Coronary artery (tissue), 2 donors: Measurements from ENCODE around the gene CA4.

ENCODE experiments used
- DNase-seq: peaks from one replicate; pipeline ENCODE4 v3.0.0-alpha.2; 2017; ENCODE audit warnings: low spot score
- H3K27ac ChIP-seq, 2 donors: fragments of 200-600 bp; sonication (generic); one replicate each; pipeline ENCODE4 v1.5.1; 2016 to 2019
- H3K4me3 ChIP-seq: fragments of 200-600 bp; sonication (generic); 2 replicates; pipeline ENCODE4 v1.5.1; 2016; ENCODE audit warnings: mild to moderate bottlenecking, moderate library complexity
- CTCF ChIP-seq: fragments of 200-600 bp; sonication (generic); IDR thresholded peaks from one replicate; pipeline ENCODE4 v1.5.1; 2019; ENCODE audit warnings: antibody characterized with exemption

The CA4 gene

DNA sequence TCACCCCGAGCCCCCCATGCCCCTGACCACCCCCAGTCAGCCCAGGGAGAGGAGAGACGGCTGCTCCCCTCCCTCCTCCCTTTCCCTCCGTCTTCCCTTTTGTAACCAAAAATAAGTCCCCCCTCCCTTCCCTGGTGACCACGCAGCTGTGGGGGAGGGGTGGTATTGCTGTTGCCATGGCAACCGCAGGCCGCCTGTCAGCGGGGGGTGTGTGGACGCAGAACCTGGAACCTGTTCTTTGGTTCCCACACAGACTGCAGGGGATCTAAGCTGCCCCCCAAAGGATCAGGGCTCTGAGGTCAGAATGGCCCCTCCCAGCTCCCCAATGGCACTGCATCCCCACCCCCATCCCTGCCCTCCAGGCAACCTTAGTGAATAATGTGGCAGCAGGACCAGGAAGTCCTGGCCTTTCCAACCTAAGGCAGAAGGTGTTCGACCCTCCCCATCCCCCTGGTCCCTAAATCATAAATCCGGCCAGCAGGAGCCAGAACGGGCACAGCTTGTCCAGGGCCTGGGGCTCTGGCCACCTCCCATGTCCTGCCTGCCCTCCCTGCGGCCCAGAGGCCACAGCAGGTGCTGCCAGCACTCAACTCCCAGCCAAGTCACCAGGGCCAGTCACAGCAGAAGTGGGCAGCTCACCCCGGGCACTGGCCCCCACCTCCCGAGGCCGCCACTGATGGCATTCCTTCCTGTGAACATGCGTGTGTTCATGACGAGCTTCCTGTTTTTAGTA is 12.0 kb downstream of the CA4 start:
- no peak for DNase-seq
- H3K27ac ChIP-seq, result no peak overlapping the region
- no peak for TF ChIP-seq CTCF
- no peak overlapping the region for H3K4me3 ChIP-seq

GRCh38 chr17:60163108-60163784 is 13.5 kb downstream of the CA4 start:
- TF ChIP-seq CTCF, result no peak
- DNase-seq, result peak; percentile 43
- no peak overlapping the region for H3K27ac ChIP-seq
- no peak overlapping the region for H3K4me3 ChIP-seq

DNA sequence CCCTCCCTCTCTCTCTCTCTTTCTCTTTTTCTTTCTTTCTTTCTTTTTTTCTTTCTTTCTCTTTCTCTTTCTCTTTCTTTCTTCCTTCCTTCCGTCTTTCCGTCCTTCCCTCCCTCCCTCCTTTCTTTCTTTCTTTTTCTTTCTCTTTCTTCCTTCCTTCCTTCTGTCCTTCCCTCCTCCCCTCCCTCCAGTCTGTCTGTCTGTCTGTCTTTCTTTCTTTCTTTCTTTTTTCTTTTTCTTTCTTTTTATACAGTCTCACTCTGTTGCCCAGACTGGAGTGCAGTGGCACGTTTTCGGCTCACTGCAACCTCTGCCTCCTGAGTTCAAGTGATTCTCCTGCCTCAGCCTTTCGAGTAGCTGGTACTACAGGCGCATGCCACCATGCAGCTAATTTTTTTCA is 14.4 kb downstream of the CA4 start:
- TF ChIP-seq CTCF, result no peak
- DNase-seq, result no peak
- H3K27ac ChIP-seq, result no peak overlapping the region
- H3K4me3 ChIP-seq, result no peak overlapping the region

- no peak for TF ChIP-seq CTCF
- DNase-seq, result peak; percentile 45
- Histone ChIP-seq H3K4me3 (no peak overlapping the region), H3K27ac (no peak overlapping the region)
Measured at GRCh38 chr17:60164697-60165096, 14.9 kb downstream of the CA4 start.

DNA sequence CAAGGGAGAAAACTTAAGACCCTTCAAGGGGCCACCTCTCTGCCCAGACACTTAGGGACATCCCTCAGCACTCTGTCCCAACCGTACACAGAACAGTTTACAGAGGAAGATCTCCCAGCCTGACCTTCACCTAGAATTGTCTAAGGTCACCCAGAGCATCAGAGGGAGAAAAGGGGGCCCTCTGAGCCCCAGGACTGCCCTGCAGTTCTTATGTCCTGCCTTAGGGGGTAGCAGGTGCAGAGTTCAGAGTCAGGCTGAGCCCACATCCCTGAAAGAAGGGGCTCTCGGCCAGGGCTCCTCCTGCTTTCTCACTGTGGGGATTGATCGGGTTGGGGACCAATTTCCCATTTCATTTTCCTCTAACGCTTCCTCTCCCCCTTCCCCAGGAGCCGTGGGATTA is 15.4 kb downstream of the CA4 start:
- TF ChIP-seq CTCF, result no peak
- H3K4me3 ChIP-seq, result no peak overlapping the region
- H3K27ac ChIP-seq, result no peak overlapping the region
- peak; percentile 57 for DNase-seq

DNA sequence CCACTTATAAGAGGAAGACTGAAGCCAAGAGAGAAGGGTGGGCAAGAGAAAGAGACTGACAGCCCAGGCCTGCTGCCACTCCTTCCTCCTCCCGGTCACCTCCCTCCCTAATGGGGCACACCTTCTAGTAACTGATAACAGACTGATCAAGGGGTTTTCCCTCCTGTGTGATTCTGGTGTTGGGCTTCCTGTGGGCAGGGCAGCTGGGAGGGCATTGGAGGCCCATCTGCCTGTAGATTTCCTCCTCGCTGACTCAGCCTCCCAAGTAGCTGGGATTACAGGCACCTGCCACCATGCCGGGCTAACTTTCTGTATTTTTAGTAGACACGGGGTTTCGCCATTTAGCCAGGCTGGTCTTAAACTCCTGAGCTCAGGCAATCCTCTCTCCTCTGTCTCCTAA is 16.2 kb downstream of the CA4 start:
- H3K27ac ChIP-seq, result no peak overlapping the region
- DNase-seq, result no peak
- TF ChIP-seq CTCF, result no peak
- no peak overlapping the region for H3K4me3 ChIP-seq
